ENCODE results near the gene POSTN. TPM values are rescaled to one million over a fixed set of nuclear protein-coding genes. Genes with fewer than 3 reads are reported as not detected.

Gene POSTN
- polyA plus RNA-seq, 1 donor (not counting 4 experiments of a cell fraction or from before 2014, with no cell fraction given): 13.4 TPM

DNA sequence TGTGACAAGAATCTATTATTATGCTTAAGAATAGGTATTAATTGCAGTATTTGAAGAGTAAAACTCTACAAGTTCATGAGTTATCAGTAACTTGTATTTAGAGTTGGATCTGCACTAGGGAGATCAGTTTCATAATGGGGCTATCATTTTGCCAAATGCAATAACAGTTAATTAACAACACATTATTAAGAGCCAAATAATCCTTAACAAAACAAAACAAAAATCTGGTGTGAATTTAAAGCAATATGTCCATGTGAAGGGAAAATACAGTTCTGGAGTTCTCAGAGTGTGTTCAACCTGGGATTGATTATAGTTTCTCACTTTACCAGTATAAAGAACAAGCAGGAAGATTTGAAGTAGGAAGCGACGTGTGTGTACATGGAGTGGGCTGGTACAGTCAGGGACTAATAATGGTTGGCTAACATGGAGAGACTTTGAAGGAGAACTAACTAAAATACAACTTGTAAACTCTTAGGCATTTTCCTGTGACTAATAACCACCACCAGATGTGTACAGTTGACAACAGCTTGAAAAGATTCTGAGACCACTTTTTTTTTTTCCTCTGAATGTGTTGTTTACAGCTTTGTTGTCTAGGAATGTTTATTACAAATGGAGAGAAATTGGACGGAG, 58.5 kb downstream of the POSTN start:
- no peaks in the 10 kb centered on the region for H3K9me1 ChIP-seq (ENCODE audit: control insufficient read depth, extremely low read depth, insufficient read depth, low read length)
- H3K4me3 ChIP-seq (ENCODE audit: control insufficient read depth in 2 of 3, extremely low read depth in 1 of 3, insufficient read depth in 2 of 3, low read depth in 1 of 3, low read length in 3 of 3): no peak overlapping the region
- no peak overlapping the region for H3K4me2 ChIP-seq (ENCODE audit: control insufficient read depth, extremely low read depth, insufficient read depth, low read depth, low read length)
- FAIRE-seq: peak; percentile 46
- H3K27me3 ChIP-seq (ENCODE audit: control insufficient read depth, extremely low read depth, insufficient read depth, low read length): no peaks in the 10 kb centered on the region
- H3K36me3 ChIP-seq (ENCODE audit: control insufficient read depth in 2 of 2, extremely low read depth in 1 of 2, insufficient read depth in 2 of 2, low read length in 2 of 2): no peaks in the 10 kb centered on the region
- H3K4me1 ChIP-seq (ENCODE audit: control insufficient read depth, extremely low read depth, insufficient read depth, low read length): peaks cover 2% of the 10 kb centered on the region
- dilution Hi-C loops (cut with MboI; ENCODE audit: extremely low pct_ligation_motif_present, low sequenced_read_pairs): no loop called here
- H3K9ac ChIP-seq (ENCODE audit: control insufficient read depth, extremely low read depth, insufficient read depth, low read length): no peak overlapping the region
- peak overlapping the region; percentile 73 for H2AFZ ChIP-seq (ENCODE audit: control insufficient read depth, low read length)
- H3K9me3 ChIP-seq (ENCODE audit: control insufficient read depth, low read depth, low read length): no peaks in the 10 kb centered on the region
- TF ChIP-seq, protein P1, sequence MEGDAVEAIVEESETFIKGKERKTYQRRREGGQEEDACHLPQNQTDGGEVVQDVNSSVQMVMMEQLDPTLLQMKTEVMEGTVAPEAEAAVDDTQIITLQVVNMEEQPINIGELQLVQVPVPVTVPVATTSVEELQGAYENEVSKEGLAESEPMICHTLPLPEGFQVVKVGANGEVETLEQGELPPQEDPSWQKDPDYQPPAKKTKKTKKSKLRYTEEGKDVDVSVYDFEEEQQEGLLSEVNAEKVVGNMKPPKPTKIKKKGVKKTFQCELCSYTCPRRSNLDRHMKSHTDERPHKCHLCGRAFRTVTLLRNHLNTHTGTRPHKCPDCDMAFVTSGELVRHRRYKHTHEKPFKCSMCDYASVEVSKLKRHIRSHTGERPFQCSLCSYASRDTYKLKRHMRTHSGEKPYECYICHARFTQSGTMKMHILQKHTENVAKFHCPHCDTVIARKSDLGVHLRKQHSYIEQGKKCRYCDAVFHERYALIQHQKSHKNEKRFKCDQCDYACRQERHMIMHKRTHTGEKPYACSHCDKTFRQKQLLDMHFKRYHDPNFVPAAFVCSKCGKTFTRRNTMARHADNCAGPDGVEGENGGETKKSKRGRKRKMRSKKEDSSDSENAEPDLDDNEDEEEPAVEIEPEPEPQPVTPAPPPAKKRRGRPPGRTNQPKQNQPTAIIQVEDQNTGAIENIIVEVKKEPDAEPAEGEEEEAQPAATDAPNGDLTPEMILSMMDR (optimal IDR thresholded peaks at IDR 0.05 in 1 of 3, IDR thresholded peaks at IDR 0.05 in 1 of 3, conservative IDR thresholded peaks at IDR 0.05 in 1 of 3; ENCODE audit: extremely low read depth in 1 of 3, insufficient read depth in 2 of 3, low read length in 3 of 3): no peak
- TF ChIP-seq EZH2 (IDR thresholded peaks at IDR 0.05; ENCODE audit: low read length): no peak
- no peak overlapping the region for H3K27ac ChIP-seq (ENCODE audit: control insufficient read depth, insufficient read depth, low read length)
- H4K20me1 ChIP-seq (ENCODE audit: control insufficient read depth, extremely low read depth, insufficient read depth, low read length): no peaks in the 10 kb centered on the region
- no peaks in the 10 kb centered on the region for H3K79me2 ChIP-seq (ENCODE audit: control insufficient read depth, insufficient read depth, low read length)
- DNase-seq (ENCODE audit: low read depth, low spot score): no peak

DNA sequence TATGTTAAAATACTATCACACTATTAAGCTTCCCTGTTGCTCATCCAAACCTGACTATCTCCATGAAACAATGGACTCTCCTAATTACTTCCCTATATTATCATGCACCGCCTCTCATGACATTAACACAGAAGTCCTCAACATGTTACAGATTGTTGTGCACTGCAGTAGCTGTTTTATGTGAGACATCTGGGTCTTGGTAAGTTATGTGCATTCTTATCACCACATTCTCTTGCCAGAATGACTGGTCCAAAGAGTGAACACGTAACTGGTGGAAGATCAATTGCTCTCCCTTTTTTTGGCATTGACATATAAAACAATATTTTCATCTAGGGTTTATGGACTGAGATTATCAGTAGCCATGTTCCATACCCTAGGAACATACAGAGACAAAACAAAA, 59.4 kb downstream of the POSTN start:
- no peak overlapping the region for H2AFZ ChIP-seq (ENCODE audit: control insufficient read depth, low read length)
- TF ChIP-seq EZH2 (IDR thresholded peaks at IDR 0.05; ENCODE audit: low read length): no peak
- TF ChIP-seq, protein P1 (optimal IDR thresholded peaks at IDR 0.05 in 1 of 3, IDR thresholded peaks at IDR 0.05 in 1 of 3, conservative IDR thresholded peaks at IDR 0.05 in 1 of 3; ENCODE audit: extremely low read depth in 1 of 3, insufficient read depth in 2 of 3, low read length in 3 of 3): no peak
- H3K9ac ChIP-seq (ENCODE audit: control insufficient read depth, extremely low read depth, insufficient read depth, low read length): no peak overlapping the region
- H3K4me3 ChIP-seq (ENCODE audit: control insufficient read depth in 2 of 3, extremely low read depth in 1 of 3, insufficient read depth in 2 of 3, low read depth in 1 of 3, low read length in 3 of 3): no peak overlapping the region
- no peak overlapping the region for H3K4me2 ChIP-seq (ENCODE audit: control insufficient read depth, extremely low read depth, insufficient read depth, low read depth, low read length)
- H4K20me1 ChIP-seq (ENCODE audit: control insufficient read depth, extremely low read depth, insufficient read depth, low read length): no peaks in the 10 kb centered on the region
- no peak for FAIRE-seq
- no peaks in the 10 kb centered on the region for H3K9me1 ChIP-seq (ENCODE audit: control insufficient read depth, extremely low read depth, insufficient read depth, low read length)
- no peak for DNase-seq (ENCODE audit: low read depth, low spot score)
- peaks cover 2% of the 10 kb centered on the region for H3K4me1 ChIP-seq (ENCODE audit: control insufficient read depth, extremely low read depth, insufficient read depth, low read length)
- H3K9me3 ChIP-seq (ENCODE audit: control insufficient read depth, low read depth, low read length): no peaks in the 10 kb centered on the region
- no peaks in the 10 kb centered on the region for H3K27me3 ChIP-seq (ENCODE audit: control insufficient read depth, extremely low read depth, insufficient read depth, low read length)
- H3K27ac ChIP-seq (ENCODE audit: control insufficient read depth, insufficient read depth, low read length): no peak overlapping the region
- H3K36me3 ChIP-seq (ENCODE audit: control insufficient read depth in 2 of 2, extremely low read depth in 1 of 2, insufficient read depth in 2 of 2, low read length in 2 of 2): no peaks in the 10 kb centered on the region
- H3K79me2 ChIP-seq (ENCODE audit: control insufficient read depth, insufficient read depth, low read length): no peaks in the 10 kb centered on the region
- dilution Hi-C loops (cut with MboI; ENCODE audit: extremely low pct_ligation_motif_present, low sequenced_read_pairs): no loop called here

Data from keratinocyte (primary cell).